Keratinocyte (primary cell): ENCODE data around the gene OCIAD1. TPM values are rescaled to one million over a fixed set of nuclear protein-coding genes. Genes with fewer than 3 reads are reported as not detected.

Source experiments
- DNase-seq: peaks from one replicate; pipeline ENCODE4 v3.0.0-alpha.2; 2011; ENCODE audit warnings: low read depth, missing footprints, low spot score
- FAIRE-seq: peaks from 2 replicates; lab custom pipeline; 2011; peaks lifted over from hg19 to GRCh38; lab: Jason Lieb, UNC
- H2AFZ ChIP-seq: 2 replicates; pipeline ENCODE4 v1.6.0; 2012; ENCODE audit warnings: low read length, control low read depth, inconsistent platforms; ENCODE audit not compliant: control insufficient read depth
- H3K27ac ChIP-seq: 2 replicates; pipeline ENCODE4 v1.5.1; 2011; ENCODE audit warnings: low read length; ENCODE audit not compliant: control insufficient read depth, insufficient read depth
- H3K27me3 ChIP-seq: 3 replicates; pipeline ENCODE4 v1.6.0; 2011; ENCODE audit warnings: low read length; ENCODE audit not compliant: control insufficient read depth, insufficient read depth; ENCODE audit errors: extremely low read depth
- H3K36me3 ChIP-seq, 2 experiments: 2 replicates in 1 of 2; 3 replicates in 1 of 2; pipeline ENCODE4 v1.5.1; 2011; ENCODE audit warnings: low read length in 2 of 2, mild to moderate bottlenecking in 1 of 2; ENCODE audit not compliant: control insufficient read depth in 2 of 2, insufficient read depth in 2 of 2; ENCODE audit errors: extremely low read depth in 1 of 2
- H3K4me1 ChIP-seq: 3 replicates; pipeline ENCODE4 v1.5.1; 2011; ENCODE audit warnings: low read length; ENCODE audit not compliant: control insufficient read depth, insufficient read depth; ENCODE audit errors: extremely low read depth
- H3K4me2 ChIP-seq: 3 replicates; pipeline ENCODE4 v1.6.0; 2011; ENCODE audit warnings: low read depth, low read length; ENCODE audit not compliant: control insufficient read depth, insufficient read depth; ENCODE audit errors: extremely low read depth
- H3K4me3 ChIP-seq, 3 experiments: fragments of 200-600 bp in 1 of 3; sonication (generic) in 1 of 3; 2 replicates in 2 of 3; 3 replicates in 1 of 3; pipeline ENCODE4 v1.5.1; 2011 to 2016; ENCODE audit warnings: low read length in 3 of 3, mild to moderate bottlenecking in 3 of 3, control low read depth in 2 of 3, inconsistent platforms in 1 of 3, low read depth in 1 of 3, mixed read lengths in 1 of 3, mixed run types in 1 of 3, moderate library complexity in 1 of 3; ENCODE audit not compliant: control insufficient read depth in 2 of 3, insufficient read depth in 2 of 3; ENCODE audit errors: extremely low read depth in 1 of 3
- H3K79me2 ChIP-seq: 2 replicates; pipeline ENCODE4 v1.6.0; 2012; ENCODE audit warnings: low read length; ENCODE audit not compliant: control insufficient read depth, insufficient read depth
- H3K9ac ChIP-seq: 3 replicates; pipeline ENCODE4 v1.6.0; 2011; ENCODE audit warnings: low read length; ENCODE audit not compliant: control insufficient read depth, insufficient read depth; ENCODE audit errors: extremely low read depth
- H3K9me1 ChIP-seq: 3 replicates; pipeline ENCODE4 v1.6.0; 2011; ENCODE audit warnings: low read length; ENCODE audit not compliant: control insufficient read depth, insufficient read depth; ENCODE audit errors: extremely low read depth
- H3K9me3 ChIP-seq: 2 replicates; pipeline ENCODE4 v1.5.1; 2012; ENCODE audit warnings: low read depth, low read length; ENCODE audit not compliant: control insufficient read depth
- H4K20me1 ChIP-seq: 3 replicates; pipeline ENCODE4 v1.6.0; 2011; ENCODE audit warnings: low read length; ENCODE audit not compliant: control insufficient read depth, insufficient read depth; ENCODE audit errors: extremely low read depth
- EZH2 ChIP-seq: IDR thresholded peaks from one replicate; pipeline ENCODE4 v1.6.1; 2012; ENCODE audit warnings: inconsistent platforms, mild to moderate bottlenecking, low read length, moderate library complexity
- dilution Hi-C: fragments of 300-500 bp; cut with MboI; formaldehyde crosslinking; loops from one replicate; pipeline ENCODE4 v1.7.0; 2020; ENCODE audit warnings: low sequenced_read_pairs; ENCODE audit not compliant: extremely low pct_ligation_motif_present
- polyA plus RNA-seq, 5 experiments: library from polyadenylated mRNA; depleted of rRNA in 3 of 5; stranded (reverse) in 3 of 5; stranded (forward) in 1 of 5; unstranded in 1 of 5; fragments of >200 nt; gene quantifications; 1 replicate in 1 of 5; 2 replicates in 3 of 5; 3 replicates in 1 of 5; pipeline versions ENCODE4 v1.2.1 to v1.2.3, GENCODE V29; 2011 to 2012; ENCODE audit warnings: missing spikeins in 2 of 5, low read depth in 1 of 5, low replicate concordance in 1 of 5
- TF ChIP-seq, protein P1 (sequence below), 3 experiments: IDR thresholded peaks in 1 of 3; conservative IDR thresholded peaks in 1 of 3; optimal IDR thresholded peaks in 1 of 3; 2 replicates in 2 of 3; 3 replicates in 1 of 3; pipeline versions ENCODE3 to v1.5.1; 2011; ENCODE audit warnings: low read length in 3 of 3, mild to moderate bottlenecking in 3 of 3, moderate library complexity in 2 of 3, control low read depth in 1 of 3, inconsistent platforms in 1 of 3; ENCODE audit not compliant: insufficient read depth in 2 of 3; ENCODE audit errors: extremely low read depth in 1 of 3

Gene OCIAD1
- polyA plus RNA-seq, 1 donor (not counting 4 experiments of a cell fraction or from before 2014, with no cell fraction given) = 199 TPM

- no peaks in the 10 kb centered on the region for H4K20me1 ChIP-seq
- no peaks in the 10 kb centered on the region for H3K27me3 ChIP-seq
- peaks cover 5% of the 10 kb centered on the region for H3K4me1 ChIP-seq
- H3K36me3 ChIP-seq = no peaks in the 10 kb centered on the region
- FAIRE-seq (no peak), DNase-seq (no peak)
- no peak overlapping the region for H3K4me3 ChIP-seq
- H3K27ac ChIP-seq = no peak overlapping the region
- H2AFZ ChIP-seq = no peak overlapping the region
- no peaks in the 10 kb centered on the region for H3K9me1 ChIP-seq
- H3K79me2 ChIP-seq = no peaks in the 10 kb centered on the region
- TF ChIP-seq, protein P1, sequence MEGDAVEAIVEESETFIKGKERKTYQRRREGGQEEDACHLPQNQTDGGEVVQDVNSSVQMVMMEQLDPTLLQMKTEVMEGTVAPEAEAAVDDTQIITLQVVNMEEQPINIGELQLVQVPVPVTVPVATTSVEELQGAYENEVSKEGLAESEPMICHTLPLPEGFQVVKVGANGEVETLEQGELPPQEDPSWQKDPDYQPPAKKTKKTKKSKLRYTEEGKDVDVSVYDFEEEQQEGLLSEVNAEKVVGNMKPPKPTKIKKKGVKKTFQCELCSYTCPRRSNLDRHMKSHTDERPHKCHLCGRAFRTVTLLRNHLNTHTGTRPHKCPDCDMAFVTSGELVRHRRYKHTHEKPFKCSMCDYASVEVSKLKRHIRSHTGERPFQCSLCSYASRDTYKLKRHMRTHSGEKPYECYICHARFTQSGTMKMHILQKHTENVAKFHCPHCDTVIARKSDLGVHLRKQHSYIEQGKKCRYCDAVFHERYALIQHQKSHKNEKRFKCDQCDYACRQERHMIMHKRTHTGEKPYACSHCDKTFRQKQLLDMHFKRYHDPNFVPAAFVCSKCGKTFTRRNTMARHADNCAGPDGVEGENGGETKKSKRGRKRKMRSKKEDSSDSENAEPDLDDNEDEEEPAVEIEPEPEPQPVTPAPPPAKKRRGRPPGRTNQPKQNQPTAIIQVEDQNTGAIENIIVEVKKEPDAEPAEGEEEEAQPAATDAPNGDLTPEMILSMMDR (optimal IDR thresholded peaks at IDR 0.05 in 1 of 3, IDR thresholded peaks at IDR 0.05 in 1 of 3, conservative IDR thresholded peaks at IDR 0.05 in 1 of 3; ENCODE audit: extremely low read depth in 1 of 3, insufficient read depth in 2 of 3, low read length in 3 of 3) = no peak
- no peak for TF ChIP-seq EZH2
- H3K9ac ChIP-seq = no peak overlapping the region
- H3K9me3 ChIP-seq = no peaks in the 10 kb centered on the region
- dilution Hi-C loops = no loop called here
- no peak overlapping the region for H3K4me2 ChIP-seq
Observed at GRCh38 chr4:48804584-48805301, 26.1 kb upstream of the OCIAD1 start.

GRCh38 chr4:48812866-48813265 lies 18.0 kb upstream of the OCIAD1 start:
- TF ChIP-seq EZH2 = no peak
- TF ChIP-seq, protein P1 (optimal IDR thresholded peaks at IDR 0.05 in 1 of 3, IDR thresholded peaks at IDR 0.05 in 1 of 3, conservative IDR thresholded peaks at IDR 0.05 in 1 of 3; ENCODE audit: extremely low read depth in 1 of 3, insufficient read depth in 2 of 3, low read length in 3 of 3) = no peak
- Histone ChIP-seq H3K4me2 (no peak overlapping the region), H3K36me3 (no peaks in the 10 kb centered on the region), H3K4me1 (no peaks in the 10 kb centered on the region), H2AFZ (no peak overlapping the region), H3K9me3 (no peaks in the 10 kb centered on the region), H3K4me3 (no peak overlapping the region), H3K9me1 (no peaks in the 10 kb centered on the region), H3K79me2 (no peaks in the 10 kb centered on the region), H3K27me3 (no peaks in the 10 kb centered on the region), H3K9ac (no peak overlapping the region), H3K27ac (no peak overlapping the region), H4K20me1 (no peaks in the 10 kb centered on the region)
- dilution Hi-C loops = no loop called here
- DNase-seq (no peak), FAIRE-seq (no peak)
